WTC11 (cell line): Measurements from ENCODE around the gene TATDN2. TPM values are rescaled to one million over a fixed set of nuclear protein-coding genes. Genes with fewer than 3 reads are reported as not detected.

Experiments used
- ATAC-seq: fragments of 200-7000 bp; cut with Tn5 transposase; 2 replicates; pipeline ENCODE4 v1.10.0; 2021; ENCODE audit warnings: mild to moderate bottlenecking, moderate library complexity
- CTCF ChIA-PET: fragments of 300-600 bp; sonication (Branson Sonifier 250); formaldehyde crosslinking; loops from one replicate; lab custom pipeline; 2021; ENCODE audit warnings: antibody characterized with exemption; lab: Charles Lee
- POLR2A ChIA-PET: fragments of 350-600 bp; sonication (Branson Sonifier 250); formaldehyde crosslinking; loops from one replicate; lab custom pipeline; 2021; ENCODE audit warnings: antibody characterized with exemption; lab: Charles Lee
- DNase-seq: peaks from one replicate; pipeline ENCODE4 v3.0.0; 2021; ENCODE audit warnings: low spot score
- H3K27ac Mint-ChIP-seq: 2 replicates; pipeline ENCODE4 v1.8.0; 2021; ENCODE audit warnings: mixed read lengths
- H3K27me3 Mint-ChIP-seq: 2 replicates; pipeline ENCODE4 v1.8.0; 2021; ENCODE audit warnings: low read depth, mild to moderate bottlenecking, moderate library complexity, mixed read lengths
- H3K36me3 Mint-ChIP-seq: 2 replicates; pipeline ENCODE4 v1.8.0; 2021; ENCODE audit warnings: mixed read lengths
- H3K4me1 Mint-ChIP-seq: 2 replicates; pipeline ENCODE4 v1.8.0; 2022; ENCODE audit warnings: mixed read lengths
- H3K4me3 Mint-ChIP-seq: 2 replicates; pipeline ENCODE4 v1.8.0; 2021; ENCODE audit warnings: mild to moderate bottlenecking, moderate library complexity, mixed read lengths
- H3K9me3 Mint-ChIP-seq: 2 replicates; pipeline ENCODE4 v1.8.0; 2021; ENCODE audit warnings: mixed read lengths
- ATF1 ChIP-seq: sonication (generic); formaldehyde crosslinking; IDR thresholded peaks from 2 replicates; pipeline ENCODE4 v1.8.1; 2023; ENCODE audit warnings: mild to moderate bottlenecking, moderate library complexity, missing genetic modification reagents
- E2F4 ChIP-seq: sonication (generic); formaldehyde crosslinking; IDR thresholded peaks from 2 replicates; pipeline ENCODE4 v1.8.1; 2022; ENCODE audit warnings: low read depth, mild to moderate bottlenecking, moderate library complexity, missing genetic modification reagents, borderline replicate concordance
- ETV6 ChIP-seq: sonication (generic); formaldehyde crosslinking; IDR thresholded peaks from 2 replicates; pipeline ENCODE4 v1.8.1; 2022; ENCODE audit warnings: mild to moderate bottlenecking, missing genetic modification reagents
- FOXJ3 ChIP-seq: sonication (generic); formaldehyde crosslinking; IDR thresholded peaks from 2 replicates; pipeline ENCODE4 v1.9.0; 2021; ENCODE audit warnings: missing genetic modification reagents, mild to moderate bottlenecking, borderline replicate concordance
- FOXK1 ChIP-seq: sonication (generic); formaldehyde crosslinking; IDR thresholded peaks from 2 replicates; pipeline ENCODE4 v1.8.0; 2022; ENCODE audit warnings: mild to moderate bottlenecking, moderate library complexity, missing genetic modification reagents
- GABPB1 ChIP-seq: sonication (generic); formaldehyde crosslinking; IDR thresholded peaks from 2 replicates; pipeline ENCODE4 v1.8.1; 2023; ENCODE audit warnings: mild to moderate bottlenecking, missing genetic modification reagents
- IRF1 ChIP-seq: sonication (generic); formaldehyde crosslinking; IDR thresholded peaks from 2 replicates; pipeline ENCODE4 v1.8.0; 2023; ENCODE audit warnings: missing genetic modification reagents
- KAT7 ChIP-seq: sonication (generic); formaldehyde crosslinking; IDR thresholded peaks from 2 replicates; pipeline ENCODE4 v1.8.1; 2023; ENCODE audit warnings: missing genetic modification reagents, mild to moderate bottlenecking, borderline replicate concordance
- MXD4 ChIP-seq: fragments of 250-450 bp; sonication (Bioruptor Pico); IDR thresholded peaks from 2 replicates; pipeline ENCODE4 v1.8.0; 2021; ENCODE audit warnings: mild to moderate bottlenecking, moderate library complexity, borderline replicate concordance
- NR1H2 ChIP-seq: sonication (generic); formaldehyde crosslinking; IDR thresholded peaks from 2 replicates; pipeline ENCODE4 v1.9.0; 2021; ENCODE audit warnings: mild to moderate bottlenecking, moderate library complexity, missing genetic modification reagents
- OVOL2 ChIP-seq: fragments of 250-450 bp; sonication (Bioruptor Pico); IDR thresholded peaks from 2 replicates; pipeline ENCODE4 v1.9.0; 2021; ENCODE audit warnings: mild to moderate bottlenecking, borderline replicate concordance
- PRDM15 ChIP-seq: sonication (generic); formaldehyde crosslinking; IDR thresholded peaks from 2 replicates; pipeline ENCODE4 v1.8.0; 2022; ENCODE audit warnings: missing genetic modification reagents
- SMAD3 ChIP-seq: sonication (generic); formaldehyde crosslinking; IDR thresholded peaks from 2 replicates; pipeline ENCODE4 v1.8.0; 2022; ENCODE audit warnings: missing genetic modification reagents, mild to moderate bottlenecking, borderline replicate concordance
- TCF7 ChIP-seq: sonication (generic); formaldehyde crosslinking; IDR thresholded peaks from 2 replicates; pipeline ENCODE4 v1.8.0; 2022; ENCODE audit warnings: mild to moderate bottlenecking, low read depth, missing genetic modification reagents, moderate library complexity
- TP53 ChIP-seq: sonication (generic); formaldehyde crosslinking; IDR thresholded peaks from 2 replicates; pipeline ENCODE4 v1.8.1; 2023; ENCODE audit warnings: mild to moderate bottlenecking, missing genetic modification reagents
- ZNF219 ChIP-seq: sonication (generic); formaldehyde crosslinking; IDR thresholded peaks from 2 replicates; pipeline ENCODE4 v1.8.0; 2023; ENCODE audit warnings: missing genetic modification reagents, mild to moderate bottlenecking, borderline replicate concordance
- ZNF396 ChIP-seq: fragments of 250-450 bp; sonication (Bioruptor Pico); IDR thresholded peaks from 2 replicates; pipeline ENCODE4 v1.8.0; 2021; ENCODE audit warnings: mild to moderate bottlenecking, moderate library complexity, borderline replicate concordance
- ZNF512 ChIP-seq: sonication (generic); formaldehyde crosslinking; IDR thresholded peaks from 2 replicates; pipeline ENCODE4 v1.8.1; 2022; ENCODE audit warnings: missing genetic modification reagents, borderline replicate concordance
- total RNA-seq: library from RNA; stranded (reverse); gene quantifications from 3 replicates; pipeline ENCODE4 v1.2.3, GENCODE V29; 2021
- TF ChIP-seq, protein P1 (sequence below): sonication (generic); formaldehyde crosslinking; IDR thresholded peaks from 2 replicates; pipeline ENCODE4 v1.8.0; 2022; ENCODE audit warnings: mild to moderate bottlenecking, missing genetic modification reagents
- TF ChIP-seq, protein P2 (sequence below): sonication (generic); formaldehyde crosslinking; conservative IDR thresholded peaks from 2 replicates; pipeline ENCODE4 v1.8.1; 2022; ENCODE audit warnings: mild to moderate bottlenecking, missing genetic modification reagents
- TF ChIP-seq, protein P3 (sequence below): sonication (generic); formaldehyde crosslinking; IDR thresholded peaks from 2 replicates; pipeline ENCODE4 v1.8.1; 2023; ENCODE audit warnings: mild to moderate bottlenecking, missing genetic modification reagents

TATDN2 gene
- total RNA-seq, 1 experiment from 2014 or later: 31.7 TPM

GRCh38 chr3:10305331-10305902 is 57.2 kb downstream of the TATDN2 start:
- Mint-ChIP-seq H3K4me1 (no peaks in the 10 kb centered on the region), H3K4me3 (no peak overlapping the region), H3K9me3 (no peaks in the 10 kb centered on the region)
- DNase-seq: no peak
- CTCF ChIA-PET: no interaction called here
- TF ChIP-seq, protein P1, sequence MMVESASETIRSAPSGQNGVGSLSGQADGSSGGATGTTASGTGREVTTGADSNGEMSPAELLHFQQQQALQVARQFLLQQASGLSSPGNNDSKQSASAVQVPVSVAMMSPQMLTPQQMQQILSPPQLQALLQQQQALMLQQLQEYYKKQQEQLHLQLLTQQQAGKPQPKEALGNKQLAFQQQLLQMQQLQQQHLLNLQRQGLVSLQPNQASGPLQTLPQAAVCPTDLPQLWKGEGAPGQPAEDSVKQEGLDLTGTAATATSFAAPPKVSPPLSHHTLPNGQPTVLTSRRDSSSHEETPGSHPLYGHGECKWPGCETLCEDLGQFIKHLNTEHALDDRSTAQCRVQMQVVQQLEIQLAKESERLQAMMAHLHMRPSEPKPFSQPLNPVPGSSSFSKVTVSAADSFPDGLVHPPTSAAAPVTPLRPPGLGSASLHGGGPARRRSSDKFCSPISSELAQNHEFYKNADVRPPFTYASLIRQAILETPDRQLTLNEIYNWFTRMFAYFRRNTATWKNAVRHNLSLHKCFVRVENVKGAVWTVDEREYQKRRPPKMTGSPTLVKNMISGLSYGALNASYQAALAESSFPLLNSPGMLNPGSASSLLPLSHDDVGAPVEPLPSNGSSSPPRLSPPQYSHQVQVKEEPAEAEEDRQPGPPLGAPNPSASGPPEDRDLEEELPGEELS: no peak
- TF ChIP-seq ZNF219 (CRISPR knock-in tag) (no peak), ZNF396 (no peak), OVOL2 (CRISPR knock-in tag) (no peak), ATF1 (CRISPR knock-in tag) (no peak), IRF1 (CRISPR knock-in tag) (no peak), TCF7 (no peak), PRDM15 (CRISPR knock-in tag) (no peak), E2F4 (CRISPR knock-in tag) (no peak), NR1H2 (CRISPR knock-in tag) (no peak), GABPB1 (CRISPR knock-in tag) (no peak), KAT7 (CRISPR knock-in tag) (no peak), MXD4 (CRISPR knock-in tag) (no peak)
- TF ChIP-seq, protein P2, sequence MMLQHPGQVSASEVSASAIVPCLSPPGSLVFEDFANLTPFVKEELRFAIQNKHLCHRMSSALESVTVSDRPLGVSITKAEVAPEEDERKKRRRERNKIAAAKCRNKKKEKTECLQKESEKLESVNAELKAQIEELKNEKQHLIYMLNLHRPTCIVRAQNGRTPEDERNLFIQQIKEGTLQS (CRISPR knock-in tag): no peak
- TF ChIP-seq, protein P3, sequence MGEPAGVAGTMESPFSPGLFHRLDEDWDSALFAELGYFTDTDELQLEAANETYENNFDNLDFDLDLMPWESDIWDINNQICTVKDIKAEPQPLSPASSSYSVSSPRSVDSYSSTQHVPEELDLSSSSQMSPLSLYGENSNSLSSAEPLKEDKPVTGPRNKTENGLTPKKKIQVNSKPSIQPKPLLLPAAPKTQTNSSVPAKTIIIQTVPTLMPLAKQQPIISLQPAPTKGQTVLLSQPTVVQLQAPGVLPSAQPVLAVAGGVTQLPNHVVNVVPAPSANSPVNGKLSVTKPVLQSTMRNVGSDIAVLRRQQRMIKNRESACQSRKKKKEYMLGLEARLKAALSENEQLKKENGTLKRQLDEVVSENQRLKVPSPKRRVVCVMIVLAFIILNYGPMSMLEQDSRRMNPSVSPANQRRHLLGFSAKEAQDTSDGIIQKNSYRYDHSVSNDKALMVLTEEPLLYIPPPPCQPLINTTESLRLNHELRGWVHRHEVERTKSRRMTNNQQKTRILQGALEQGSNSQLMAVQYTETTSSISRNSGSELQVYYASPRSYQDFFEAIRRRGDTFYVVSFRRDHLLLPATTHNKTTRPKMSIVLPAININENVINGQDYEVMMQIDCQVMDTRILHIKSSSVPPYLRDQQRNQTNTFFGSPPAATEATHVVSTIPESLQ (CRISPR knock-in tag): no peak
- TF ChIP-seq, all 79 proteins: peak for 0
- Mint-ChIP-seq H3K27me3 (no peaks in the 10 kb centered on the region), H3K27ac (no peak overlapping the region), H3K36me3 (peaks cover 83% of the 10 kb centered on the region)
- POLR2A ChIA-PET: no interaction called here
- ATAC-seq: no peak

DNA sequence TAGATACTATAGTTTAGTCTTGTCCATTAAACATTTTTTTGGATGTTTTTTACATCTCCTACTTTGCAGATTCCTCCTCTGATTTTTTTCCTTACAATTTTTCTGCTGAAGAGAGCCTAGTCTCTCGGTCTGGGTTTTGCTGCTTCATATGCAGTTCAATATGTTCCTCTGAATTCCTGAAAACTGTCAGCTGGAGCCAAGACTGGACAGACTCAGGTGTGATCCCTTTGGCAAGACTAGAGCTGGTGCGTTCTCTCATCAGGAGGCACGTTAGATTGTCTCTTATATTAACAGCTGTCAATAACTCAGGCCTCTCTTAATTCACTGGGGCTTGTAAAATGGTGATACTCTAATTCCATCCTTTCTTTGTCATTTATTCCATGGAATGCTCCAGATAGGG is 57.9 kb downstream of the TATDN2 start:
- H3K4me3 Mint-ChIP-seq: no peak overlapping the region
- no peak for ATAC-seq
- H3K27ac Mint-ChIP-seq: no peak overlapping the region
- peaks cover 83% of the 10 kb centered on the region for H3K36me3 Mint-ChIP-seq
- H3K9me3 Mint-ChIP-seq: no peaks in the 10 kb centered on the region
- H3K27me3 Mint-ChIP-seq: no peaks in the 10 kb centered on the region
- H3K4me1 Mint-ChIP-seq: no peaks in the 10 kb centered on the region
- CTCF ChIA-PET: no interaction called here
- POLR2A ChIA-PET: no interaction called here
- DNase-seq: no peak
- TF ChIP-seq SMAD3 (CRISPR knock-in tag) (no peak), TP53 (no peak), ZNF512 (CRISPR knock-in tag) (no peak), FOXK1 (no peak), FOXJ3 (CRISPR knock-in tag) (no peak), ETV6 (no peak)
- TF ChIP-seq, protein P3 (CRISPR knock-in tag): no peak
- TF ChIP-seq, protein P2 (CRISPR knock-in tag): no peak
